ENCODE measurements around the gene UPK2.
"Not testable (repeated sequence)": the region's sequence is repeated elsewhere in the genome, so short reads cannot be mapped to it uniquely, and the experiment has no call there.

The UPK2 gene

DNA sequence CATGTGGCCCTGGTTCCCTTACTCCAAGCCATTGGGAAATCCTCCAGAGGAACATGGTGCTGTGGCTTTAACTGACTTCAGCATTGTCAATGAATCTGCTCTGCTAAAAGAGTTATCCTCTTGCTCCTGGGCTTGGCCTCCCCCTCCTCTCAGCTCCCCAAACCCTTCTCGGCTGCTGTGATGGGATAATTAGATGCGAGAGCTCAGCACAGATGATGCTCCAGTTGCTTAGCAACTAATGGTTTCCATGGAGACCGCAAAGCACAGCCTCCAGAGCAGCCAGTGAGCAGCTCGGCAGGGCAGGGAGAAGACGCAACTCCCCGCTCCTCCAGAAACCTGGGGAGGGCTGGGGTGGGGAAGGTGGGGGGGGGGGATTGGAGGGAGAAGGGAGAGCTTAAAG, 2.8 kb upstream of the UPK2 start:
- no peak overlapping the region for H3K27ac ChIP-seq (ENCODE audit: low read depth, low read length)
- no peaks in the 10 kb centered on the region for H3F3A ChIP-seq (ENCODE audit: control insufficient read depth, insufficient read depth)
- no peaks in the 10 kb centered on the region for H4K20me1 ChIP-seq (ENCODE audit: control insufficient read depth, insufficient read depth, low read depth, low read length)
- no peaks in the 10 kb centered on the region for H3K79me2 ChIP-seq (ENCODE audit: control insufficient read depth, low read length)
- H3K9me3 ChIP-seq (ENCODE audit: control insufficient read depth, insufficient read depth, low read length): no peaks in the 10 kb centered on the region
- H3K9me2 ChIP-seq (replicated peaks; ENCODE audit: control insufficient read depth, low read length): no peaks in the 10 kb centered on the region
- no peaks in the 10 kb centered on the region for H3K36me3 ChIP-seq (ENCODE audit: control insufficient read depth, low read length)
- H3K4me2 ChIP-seq (ENCODE audit: low read length): no peak overlapping the region
- H3K4me1 ChIP-seq (ENCODE audit: control insufficient read depth, low read length): no peaks in the 10 kb centered on the region
- TF ChIP-seq EZH2phosphoT487 (IDR thresholded peaks at IDR 0.05; ENCODE audit: borderline replicate concordance, low read length): no peak
- TF ChIP-seq CTCF (IDR thresholded peaks at IDR 0.05; ENCODE audit: low read depth, low read length, poor library complexity, severe bottlenecking): no peak
- peaks cover 24% of the 10 kb centered on the region for H3K27me3 ChIP-seq (ENCODE audit: control insufficient read depth, low read length)
- no peak overlapping the region for H3K4me3 ChIP-seq (ENCODE audit: low read length)

GRCh38 chr11:118953976-118954375, 2.1 kb upstream of the UPK2 start:
- not testable (repeated sequence) for H3K27ac ChIP-seq (ENCODE audit: low read depth, low read length); H4K20me1 ChIP-seq (ENCODE audit: control insufficient read depth, insufficient read depth, low read depth, low read length); H3K4me3 ChIP-seq (ENCODE audit: low read length); H3K36me3 ChIP-seq (ENCODE audit: control insufficient read depth, low read length); H3K4me2 ChIP-seq (ENCODE audit: low read length); H3K9me2 ChIP-seq (replicated peaks; ENCODE audit: control insufficient read depth, low read length); H3K79me2 ChIP-seq (ENCODE audit: control insufficient read depth, low read length); H3K9me3 ChIP-seq (ENCODE audit: control insufficient read depth, insufficient read depth, low read length); H3K4me1 ChIP-seq (ENCODE audit: control insufficient read depth, low read length); H3F3A ChIP-seq (ENCODE audit: control insufficient read depth, insufficient read depth)
- peaks cover 24% of the 10 kb centered on the region for H3K27me3 ChIP-seq (ENCODE audit: control insufficient read depth, low read length)

- Histone ChIP-seq H3K27me3 (ENCODE audit: control insufficient read depth, low read length) (peaks cover 23% of the 10 kb centered on the region), H3K9me3 (ENCODE audit: control insufficient read depth, insufficient read depth, low read length) (no peaks in the 10 kb centered on the region), H3K27ac (ENCODE audit: low read depth, low read length) (no peak overlapping the region), H4K20me1 (ENCODE audit: control insufficient read depth, insufficient read depth, low read depth, low read length) (no peaks in the 10 kb centered on the region), H3K4me1 (ENCODE audit: control insufficient read depth, low read length) (no peaks in the 10 kb centered on the region), H3K36me3 (ENCODE audit: control insufficient read depth, low read length) (no peaks in the 10 kb centered on the region), H3K4me3 (ENCODE audit: low read length) (no peak overlapping the region), H3K79me2 (ENCODE audit: control insufficient read depth, low read length) (no peaks in the 10 kb centered on the region), H3K9me2 (replicated peaks; ENCODE audit: control insufficient read depth, low read length) (no peaks in the 10 kb centered on the region), H3F3A (ENCODE audit: control insufficient read depth, insufficient read depth) (no peaks in the 10 kb centered on the region), H3K4me2 (ENCODE audit: low read length) (no peak overlapping the region)
- TF ChIP-seq EZH2phosphoT487 (IDR thresholded peaks at IDR 0.05; ENCODE audit: borderline replicate concordance, low read length) (no peak), CTCF (IDR thresholded peaks at IDR 0.05; ENCODE audit: low read depth, low read length, poor library complexity, severe bottlenecking) (peak; percentile 23)
Observed at GRCh38 chr11:118956847-118957469, 860 bp downstream of the UPK2 start.

- H3K9me3 ChIP-seq (ENCODE audit: control insufficient read depth, insufficient read depth, low read length): no peaks in the 10 kb centered on the region
- no peaks in the 10 kb centered on the region for H3F3A ChIP-seq (ENCODE audit: control insufficient read depth, insufficient read depth)
- no peak overlapping the region for H3K4me2 ChIP-seq (ENCODE audit: low read length)
- no peaks in the 10 kb centered on the region for H4K20me1 ChIP-seq (ENCODE audit: control insufficient read depth, insufficient read depth, low read depth, low read length)
- no peak overlapping the region for H3K27ac ChIP-seq (ENCODE audit: low read depth, low read length)
- H3K9me2 ChIP-seq (replicated peaks; ENCODE audit: control insufficient read depth, low read length): no peaks in the 10 kb centered on the region
- H3K79me2 ChIP-seq (ENCODE audit: control insufficient read depth, low read length): no peaks in the 10 kb centered on the region
- TF ChIP-seq CTCF (IDR thresholded peaks at IDR 0.05; ENCODE audit: low read depth, low read length, poor library complexity, severe bottlenecking) (no peak), EZH2phosphoT487 (IDR thresholded peaks at IDR 0.05; ENCODE audit: borderline replicate concordance, low read length) (no peak)
- no peaks in the 10 kb centered on the region for H3K36me3 ChIP-seq (ENCODE audit: control insufficient read depth, low read length)
- H3K4me3 ChIP-seq (ENCODE audit: low read length): no peak overlapping the region
- H3K4me1 ChIP-seq (ENCODE audit: control insufficient read depth, low read length): no peaks in the 10 kb centered on the region
- H3K27me3 ChIP-seq (ENCODE audit: control insufficient read depth, low read length): peaks cover 23% of the 10 kb centered on the region
Observed at GRCh38 chr11:118957549-118957948, 1.5 kb downstream of the UPK2 start.

Measured in DOHH2 (cell line).